Measurements from ENCODE around the gene TACC2.

DNA sequence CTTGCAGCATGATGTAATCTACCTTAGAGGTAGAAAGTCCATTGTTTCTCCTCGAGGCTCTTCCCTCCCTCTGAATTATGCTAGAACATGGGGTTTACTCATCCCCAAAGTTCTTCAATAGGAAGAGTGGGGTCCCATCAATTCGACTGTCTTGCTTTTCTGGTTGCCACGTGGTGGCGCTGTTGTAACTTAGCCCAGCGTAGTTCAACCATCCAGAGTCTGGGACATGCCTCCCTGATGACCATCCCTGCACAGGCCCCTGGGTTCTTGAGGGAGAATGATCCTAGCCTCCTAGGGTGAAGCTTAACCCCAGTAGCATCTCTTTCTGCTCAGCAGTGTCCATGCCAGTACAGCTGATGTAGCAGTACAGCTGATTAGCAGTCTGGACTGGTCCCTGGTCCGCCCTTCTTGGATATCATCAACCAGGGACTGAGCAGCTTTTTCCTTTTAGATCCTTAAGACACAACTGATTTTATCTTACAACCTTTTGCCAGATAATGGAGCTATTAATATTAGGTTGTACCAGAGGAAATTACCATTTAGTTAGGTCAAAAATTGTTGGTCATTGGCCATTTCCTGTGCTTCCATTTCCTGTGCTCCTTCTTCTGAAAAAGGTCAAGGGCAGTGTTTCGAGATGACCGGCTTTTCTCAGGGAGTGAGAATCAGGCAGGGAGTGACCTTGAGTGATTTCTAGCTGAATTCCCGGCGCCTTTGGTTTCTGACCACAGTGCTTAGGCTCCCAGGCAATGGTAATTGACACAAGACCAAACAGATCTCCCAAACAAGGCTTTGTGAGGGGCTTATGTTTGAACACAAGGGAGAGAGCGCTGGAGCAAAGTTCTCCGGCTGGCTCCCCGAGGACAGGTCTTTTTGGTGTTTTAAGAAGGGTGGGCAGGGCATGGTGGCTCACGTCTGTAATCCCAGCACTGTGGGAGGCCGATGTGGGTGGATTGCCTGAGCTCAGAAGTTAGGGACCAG is 65.4 kb downstream of the TACC2 start:
- TF ChIP-seq CTCF (IDR thresholded peaks at IDR 0.05), result peak; percentile 27 to 63 (median 58)
- TF ChIP-seq POLR2A (IDR thresholded peaks at IDR 0.05), result no peak

Data from thyroid gland (tissue), 4 donors.